ENCODE data around the gene CHRNA1.

CHRNA1 gene

DNA sequence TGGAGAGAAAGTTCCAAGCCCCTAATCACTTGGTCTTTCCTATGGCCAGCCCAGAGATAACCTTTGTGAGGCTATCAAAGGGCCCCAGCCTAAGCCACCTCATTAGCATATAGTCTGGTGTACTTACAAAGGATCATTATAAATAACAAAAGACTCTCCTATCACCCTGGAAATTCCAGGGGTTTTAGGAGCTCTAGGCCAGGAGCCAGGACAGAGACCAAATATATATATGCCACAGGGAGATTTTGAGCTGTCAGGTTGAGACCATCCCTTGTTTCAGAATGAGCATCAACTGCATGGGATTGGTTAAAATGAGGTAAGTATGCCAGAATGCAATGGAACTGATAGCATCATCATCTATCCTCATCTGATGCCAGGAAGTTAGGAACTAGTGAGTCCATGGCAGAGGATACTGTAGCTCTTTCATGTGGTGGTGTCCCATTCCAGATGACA is 32.1 kb upstream of the CHRNA1 start:
- peaks cover 0 to 10% (median 5%) of the 10 kb centered on the region in 10 experiments; a peak in 5 of 20 replicates for H3K4me1 ChIP-seq
- H4K20me1 ChIP-seq, result no peaks in the 10 kb centered on the region
- H3K4me2 ChIP-seq, result no peak overlapping the region
- H3K27me3 ChIP-seq, result no peaks in the 10 kb centered on the region
- no peak for TF ChIP-seq Cebpa-rat (IDR thresholded peaks at IDR 0.05)
- H3K9me3 ChIP-seq (replicated peaks in 1 of 11), result no peaks in the 10 kb centered on the region
- no peak overlapping the region for H3K4me3 ChIP-seq
- no peak overlapping the region for H3K27ac ChIP-seq
- no peak overlapping the region for H3K9ac ChIP-seq
- no peaks in the 10 kb centered on the region for H3K36me3 ChIP-seq

DNA sequence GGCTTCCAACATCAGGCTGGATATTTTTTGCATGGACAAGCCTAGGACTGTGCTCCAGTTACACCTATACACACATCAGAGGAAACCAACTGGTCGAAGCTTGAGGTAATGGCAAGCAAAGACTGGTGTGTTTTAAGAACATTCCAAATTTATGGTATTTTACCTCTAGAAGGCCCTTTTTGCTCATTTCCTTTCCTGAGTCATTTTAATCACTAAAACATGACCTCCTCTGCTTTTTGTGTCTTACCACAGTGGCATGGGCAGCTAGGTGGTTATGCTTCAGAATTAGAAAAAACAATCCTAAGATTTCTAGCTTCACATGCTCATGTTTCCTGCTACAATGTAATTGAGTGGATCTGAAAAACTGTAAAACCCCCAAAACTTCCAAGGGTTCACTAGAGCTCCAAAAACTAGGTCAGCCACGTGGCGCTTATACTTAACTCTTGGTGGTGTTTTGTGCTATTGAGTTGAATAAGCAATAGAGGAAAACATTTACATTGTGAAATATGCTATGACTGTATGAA is 30.6 kb upstream of the CHRNA1 start:
- Histone ChIP-seq H3K4me3 (no peak overlapping the region), H3K4me1 (peaks cover 0 to 10% (median 5%) of the 10 kb centered on the region in 10 experiments; a peak in 5 of 20 replicates), H4K20me1 (no peaks in the 10 kb centered on the region), H3K27me3 (no peaks in the 10 kb centered on the region), H3K36me3 (no peaks in the 10 kb centered on the region), H3K27ac (no peak overlapping the region), H3K9ac (no peak overlapping the region), H3K4me2 (no peak overlapping the region), H3K9me3 (replicated peaks in 1 of 11) (no peaks in the 10 kb centered on the region)
- TF ChIP-seq Cebpa-rat (IDR thresholded peaks at IDR 0.05), result no peak

DNA sequence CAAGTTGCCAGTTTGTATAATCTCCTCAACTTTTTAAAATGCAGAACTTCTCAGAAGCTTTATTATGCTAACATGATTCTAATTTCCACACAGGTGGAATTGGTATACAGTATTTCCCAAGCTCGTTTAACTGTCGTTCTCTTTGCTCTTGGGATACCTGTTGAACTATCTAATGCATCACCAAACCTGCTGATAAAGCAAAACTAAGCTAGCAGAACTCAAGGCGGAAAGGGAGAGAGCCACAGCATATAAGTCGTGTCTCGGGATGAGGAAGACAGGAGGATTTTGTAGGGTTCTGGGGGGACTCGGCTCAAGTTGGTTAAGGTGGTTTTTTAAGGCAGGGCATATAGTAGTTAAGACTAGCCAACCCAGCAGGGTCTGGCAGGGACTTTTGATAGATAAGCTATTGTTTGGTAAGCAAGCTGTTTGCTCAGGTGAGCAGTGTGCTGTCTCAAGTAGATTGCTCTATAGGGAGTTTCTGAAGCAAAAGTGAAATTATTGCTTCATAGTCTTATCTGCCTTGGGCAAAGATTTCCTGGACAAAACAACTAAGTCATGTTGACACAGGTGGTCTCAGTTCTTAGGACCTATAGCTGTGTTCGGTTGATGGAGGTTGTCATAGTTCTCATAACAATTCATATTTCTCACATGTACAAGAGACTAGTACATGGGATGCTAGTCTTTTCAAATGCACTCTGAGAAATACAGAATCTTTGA is 28.2 kb upstream of the CHRNA1 start:
- H3K9me3 ChIP-seq (replicated peaks in 1 of 11), result no peaks in the 10 kb centered on the region
- H3K36me3 ChIP-seq, result no peaks in the 10 kb centered on the region
- H3K9ac ChIP-seq, result no peak overlapping the region
- no peaks in the 10 kb centered on the region for H3K27me3 ChIP-seq
- no peak overlapping the region for H3K4me2 ChIP-seq
- no peak overlapping the region for H3K27ac ChIP-seq
- peaks cover 6 to 17% (median 14%) of the 10 kb centered on the region in 10 experiments; a peak in 19 of 20 replicates for H3K4me1 ChIP-seq
- H4K20me1 ChIP-seq, result no peaks in the 10 kb centered on the region
- no peak for TF ChIP-seq Cebpa-rat (IDR thresholded peaks at IDR 0.05)
- no peak overlapping the region for H3K4me3 ChIP-seq

DNA sequence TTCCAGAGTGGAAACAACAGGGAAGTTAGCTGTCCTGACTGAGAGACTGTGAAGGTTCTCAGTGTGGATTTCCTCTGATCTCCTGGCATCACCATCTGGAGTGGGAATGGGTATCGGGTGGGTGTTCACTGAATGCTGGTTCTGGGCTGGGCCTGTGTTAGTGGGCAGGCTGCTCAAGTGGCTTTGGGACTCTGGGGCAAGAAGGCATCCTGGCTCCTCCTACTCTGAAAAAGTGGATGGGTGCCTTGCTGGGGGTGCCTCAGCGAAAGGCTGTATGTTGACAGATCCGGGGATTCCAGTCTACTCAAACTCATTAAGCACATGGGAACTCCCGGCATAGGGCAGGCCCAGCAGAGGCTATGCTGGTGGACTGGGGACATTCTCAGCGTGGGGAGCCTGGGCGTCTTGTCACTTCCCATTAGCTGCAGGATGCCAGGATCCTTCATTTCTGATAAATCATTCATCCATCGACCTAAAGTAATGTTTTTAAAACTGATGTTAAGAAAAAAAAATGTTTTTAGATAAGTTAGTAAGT is 27.5 kb upstream of the CHRNA1 start:
- TF ChIP-seq Cebpa-rat (IDR thresholded peaks at IDR 0.05), result no peak
- H4K20me1 ChIP-seq, result no peaks in the 10 kb centered on the region
- H3K4me1 ChIP-seq, result peaks cover 6 to 19% (median 15%) of the 10 kb centered on the region in 10 experiments; a peak in 19 of 20 replicates

DNA sequence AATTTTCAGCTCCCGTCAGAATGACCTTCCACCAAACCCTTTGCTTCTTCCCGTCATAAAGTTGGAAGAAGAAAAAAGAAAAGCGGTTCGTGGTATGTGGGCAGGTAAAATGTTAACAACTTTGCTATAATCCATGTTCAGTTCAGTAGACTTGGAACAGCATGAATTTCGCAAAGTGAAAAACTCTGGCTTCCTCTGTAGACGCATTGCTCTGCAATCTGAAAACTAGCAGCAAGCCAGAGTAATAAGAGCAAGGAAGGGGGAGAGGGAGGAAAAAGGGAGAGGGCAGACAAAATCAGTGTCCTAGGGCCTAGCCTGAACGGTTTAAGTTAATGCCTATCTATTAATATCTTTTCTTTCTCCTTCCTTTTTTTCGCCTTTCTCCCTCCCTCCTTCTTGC is 26.7 kb upstream of the CHRNA1 start:
- H3K36me3 ChIP-seq, result no peaks in the 10 kb centered on the region

More for the DNA sequence above, 27.5 kb upstream of the CHRNA1 start:
- no peaks in the 10 kb centered on the region for H3K27me3 ChIP-seq
- no peaks in the 10 kb centered on the region for H3K9me3 ChIP-seq (replicated peaks in 1 of 11)
- H3K27ac ChIP-seq, result no peak overlapping the region
- H3K4me3 ChIP-seq, result no peak overlapping the region
- no peak overlapping the region for H3K9ac ChIP-seq
- no peak overlapping the region for H3K4me2 ChIP-seq
- no peaks in the 10 kb centered on the region for H3K36me3 ChIP-seq

DNA sequence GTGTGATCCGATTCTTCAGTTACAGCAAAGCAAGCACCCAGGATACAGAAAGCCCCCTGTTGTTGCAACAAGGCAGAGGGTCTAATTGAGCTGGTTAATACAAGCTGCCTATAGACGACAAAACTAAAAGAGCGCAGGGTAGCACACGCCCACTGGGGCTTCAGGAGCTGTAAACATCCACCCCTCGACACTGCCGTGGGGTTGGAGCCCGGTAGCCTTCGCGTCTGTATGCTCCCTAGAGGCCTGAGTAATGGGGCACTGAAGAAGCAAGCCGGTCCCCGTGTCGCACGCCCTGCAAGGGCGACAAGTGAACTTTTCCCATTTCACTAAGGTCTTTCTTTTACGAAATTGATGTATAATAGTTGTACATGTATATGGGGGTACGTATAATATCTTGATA is 24.7 kb upstream of the CHRNA1 start:
- no peaks in the 10 kb centered on the region for H3K9me3 ChIP-seq (replicated peaks in 1 of 11)
- TF ChIP-seq Cebpa-rat (IDR thresholded peaks at IDR 0.05), result no peak
- no peaks in the 10 kb centered on the region for H3K36me3 ChIP-seq
- H3K9ac ChIP-seq, result no peak overlapping the region
- peaks cover 6 to 19% (median 15%) of the 10 kb centered on the region in 10 experiments; a peak in 19 of 20 replicates for H3K4me1 ChIP-seq
- no peak overlapping the region for H3K4me3 ChIP-seq
- H4K20me1 ChIP-seq, result no peaks in the 10 kb centered on the region; a peak in 1 of 22 replicates
- no peaks in the 10 kb centered on the region for H3K27me3 ChIP-seq
- peak overlapping the region in 6 of 11 experiments; percentile 40 to 76 (median 52); a peak in 10 of 22 replicates for H3K4me2 ChIP-seq
- peak overlapping the region in 1 of 11 experiments; percentile 30; a peak in 1 of 22 replicates for H3K27ac ChIP-seq

More for the DNA sequence above, 26.7 kb upstream of the CHRNA1 start:
- H3K27ac ChIP-seq, result no peak overlapping the region
- H3K4me2 ChIP-seq, result no peak overlapping the region
- no peaks in the 10 kb centered on the region for H4K20me1 ChIP-seq
- no peak overlapping the region for H3K9ac ChIP-seq
- H3K9me3 ChIP-seq (replicated peaks in 1 of 11), result no peaks in the 10 kb centered on the region
- no peak overlapping the region for H3K4me3 ChIP-seq
- H3K27me3 ChIP-seq, result no peaks in the 10 kb centered on the region
- no peak for TF ChIP-seq Cebpa-rat (IDR thresholded peaks at IDR 0.05)
- peaks cover 6 to 19% (median 15%) of the 10 kb centered on the region in 10 experiments; a peak in 19 of 20 replicates for H3K4me1 ChIP-seq

DNA sequence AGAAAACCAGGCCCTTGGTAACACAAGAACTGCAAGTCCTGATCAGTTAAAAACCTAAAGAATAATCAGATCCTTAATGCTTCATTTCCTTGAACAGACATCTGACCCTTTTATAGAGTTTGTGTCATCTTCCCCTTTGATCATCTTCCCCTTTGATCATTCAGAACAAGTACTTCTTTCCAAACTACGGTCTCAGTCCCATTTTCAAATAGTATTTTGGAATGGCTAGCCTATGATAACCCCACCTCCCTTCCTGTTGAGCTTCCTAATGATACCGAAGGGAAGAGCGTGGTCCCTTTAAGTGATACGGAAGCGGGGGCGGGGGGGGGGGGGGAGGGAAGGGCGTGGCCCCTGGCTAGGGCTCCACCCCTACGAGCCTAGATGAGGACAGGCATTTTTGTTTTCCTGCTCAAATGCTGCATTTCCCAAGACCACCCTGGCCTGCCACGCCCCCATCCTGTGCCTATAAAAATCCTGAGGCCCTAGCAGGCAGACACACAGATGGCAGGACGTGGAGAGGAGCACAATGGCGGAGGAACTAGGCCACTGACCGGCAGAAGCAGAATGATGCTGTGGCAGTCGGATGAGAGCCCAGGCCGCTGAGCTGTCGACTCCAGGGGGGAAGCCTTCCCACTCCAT is 24.1 kb upstream of the CHRNA1 start:
- Histone ChIP-seq H3K9ac (0 out of 22 replicates have a peak overlapping the region, but pooled peaks of 1 of the 11 experiments have one; percentile 7), H4K20me1 (no peaks in the 10 kb centered on the region; a peak in 1 of 22 replicates), H3K4me3 (no peak overlapping the region), H3K36me3 (no peaks in the 10 kb centered on the region), H3K4me1 (peaks cover 6 to 19% (median 15%) of the 10 kb centered on the region in 10 experiments; a peak in 19 of 20 replicates), H3K4me2 (peak overlapping the region; percentile 36 to 82 (median 67)), H3K27me3 (no peaks in the 10 kb centered on the region), H3K9me3 (replicated peaks in 1 of 11) (no peaks in the 10 kb centered on the region), H3K27ac (peak overlapping the region in 4 of 11 experiments; percentile 2 to 62 (median 40); a peak in 6 of 22 replicates)
- TF ChIP-seq Cebpa-rat (IDR thresholded peaks at IDR 0.05), result no peak

DNA sequence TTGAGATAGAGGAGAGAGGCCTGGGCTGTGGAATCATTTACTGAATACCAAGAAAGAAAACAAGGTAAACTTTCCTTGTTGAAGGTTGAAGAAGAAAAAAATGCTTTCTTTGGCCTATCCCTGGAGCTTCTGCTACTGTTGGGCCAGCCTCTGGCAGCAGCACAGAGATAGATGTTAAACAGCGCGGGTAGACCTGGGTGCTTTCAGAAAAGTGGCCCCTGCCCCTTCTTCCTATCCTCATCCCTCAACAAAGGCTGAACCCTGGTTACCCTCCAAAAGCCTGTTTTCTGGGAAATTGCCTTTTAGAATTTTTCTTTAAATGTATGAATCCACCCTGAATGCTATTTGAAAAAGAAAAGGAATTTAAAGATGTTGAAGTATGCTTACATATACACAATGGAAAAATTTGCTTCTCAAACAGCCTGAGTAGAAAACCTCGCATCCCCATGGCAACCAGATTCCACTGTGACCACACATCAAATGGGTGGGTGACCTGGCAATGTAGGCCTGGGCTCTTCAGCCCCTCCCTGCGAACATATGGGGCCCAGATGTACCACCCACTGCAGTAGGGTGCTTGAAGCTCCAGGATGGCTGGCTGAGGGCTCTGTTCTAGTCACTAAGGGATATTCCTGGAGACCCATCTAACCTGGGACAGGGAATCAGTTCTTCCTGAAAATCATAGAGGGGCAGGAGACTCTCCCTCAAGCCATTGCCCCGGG is 23.4 kb upstream of the CHRNA1 start:
- H3K4me3 ChIP-seq, result no peak overlapping the region
- H3K27me3 ChIP-seq, result no peaks in the 10 kb centered on the region
- peak overlapping the region in 4 of 11 experiments; percentile 2 to 62 (median 40); a peak in 6 of 22 replicates for H3K27ac ChIP-seq
- TF ChIP-seq Cebpa-rat (IDR thresholded peaks at IDR 0.05), result no peak
- H4K20me1 ChIP-seq, result no peaks in the 10 kb centered on the region; a peak in 1 of 22 replicates
- H3K9ac ChIP-seq, result 0 out of 22 replicates have a peak overlapping the region, but pooled peaks of 1 of the 11 experiments have one; percentile 7
- H3K9me3 ChIP-seq (replicated peaks in 1 of 11), result no peaks in the 10 kb centered on the region
- no peaks in the 10 kb centered on the region for H3K36me3 ChIP-seq
- H3K4me2 ChIP-seq, result peak overlapping the region; percentile 36 to 82 (median 67)
- peaks cover 6 to 19% (median 15%) of the 10 kb centered on the region in 10 experiments; a peak in 19 of 20 replicates for H3K4me1 ChIP-seq
